Frontal cortex (tissue), 4 donors: ENCODE results near the gene PGK1. TPM values are rescaled to one million over a fixed set of nuclear protein-coding genes. Genes with fewer than 3 reads are reported as not detected.
"Not testable (repeated sequence)": the region's sequence is repeated elsewhere in the genome, so short reads cannot be mapped to it uniquely, and the experiment has no call there.

Experiments used
- DNase-seq, 2 donors: peaks; one replicate each; pipeline ENCODE4 v3.0.0; 2012; ENCODE audit warnings: low spot score in 2 of 2
- FAIRE-seq: peaks from 2 replicates; lab custom pipeline; 2012; peaks lifted over from hg19 to GRCh38; lab: Jason Lieb, UNC
- total RNA-seq: library from RNA; depleted of rRNA; stranded (reverse); fragments of >200 nt; gene quantifications from one replicate; pipeline ENCODE4 v1.2.3, GENCODE V29; 2014
- donor health status: control.
- donor health status: control.
- donor health status: control.

PGK1 gene
- total RNA-seq, 1 donor from 2014 or later = 91.3 TPM

- DNase-seq (no peak), FAIRE-seq (no peak)
These were observed 7.3 kb downstream of the PGK1 start for GRCh38 chrX:78111140-78111931.

- DNase-seq (no peak), FAIRE-seq (no peak)
These were observed 12.3 kb downstream of the PGK1 start for GRCh38 chrX:78116365-78116764.

- no peak for FAIRE-seq
- no peak for DNase-seq
These were observed 12.7 kb downstream of the PGK1 start for GRCh38 chrX:78116766-78117165.

- no peak for FAIRE-seq
These were observed 14.6 kb downstream of the PGK1 start for GRCh38 chrX:78118628-78119027.

GRCh38 chrX:78119521-78120227 is 15.6 kb downstream of the PGK1 start:
- FAIRE-seq (no peak), DNase-seq (no peak)

More at GRCh38 chrX:78118628-78119027, 14.6 kb downstream of the PGK1 start:
- no peak for DNase-seq

- no peak for FAIRE-seq
- no peak for DNase-seq
These were observed 19.1 kb downstream of the PGK1 start for GRCh38 chrX:78123190-78123589.

- FAIRE-seq (no peak), DNase-seq (no peak)
These were observed 20.3 kb downstream of the PGK1 start for GRCh38 chrX:78124307-78124706.

GRCh38 chrX:78125148-78125547 is 21.1 kb downstream of the PGK1 start:
- DNase-seq = no peak
- no peak for FAIRE-seq

- DNase-seq, FAIRE-seq: not testable (repeated sequence)
These were observed 21.7 kb downstream of the PGK1 start for GRCh38 chrX:78125781-78126180.

GRCh38 chrX:78129714-78130113 is 25.7 kb downstream of the PGK1 start:
- DNase-seq (no peak), FAIRE-seq (no peak)

- DNase-seq = no peak
- FAIRE-seq = no peak
These were observed 26.3 kb downstream of the PGK1 start for GRCh38 chrX:78130396-78130795.

GRCh38 chrX:78131117-78131516 is 27.1 kb downstream of the PGK1 start:
- DNase-seq = no peak
- no peak for FAIRE-seq

GRCh38 chrX:78133238-78133960 is 29.4 kb downstream of the PGK1 start:
- DNase-seq = no peak
- no peak for FAIRE-seq

- DNase-seq = peak; percentile 43 to 78
- no peak for FAIRE-seq
These were observed 35.4 kb downstream of the PGK1 start, which contains the start of gene TAF9B for GRCh38 chrX:78139160-78140123. Gene TAF9B (minus strand): TSS chrX:78139650. CDS start chrX:78139611, 39 bp downstream.

- DNase-seq (no peak), FAIRE-seq (no peak)
These were observed 36.2 kb downstream of the PGK1 start for GRCh38 chrX:78140206-78140605.

- FAIRE-seq, DNase-seq: not testable (repeated sequence)
These were observed 43.0 kb downstream of the PGK1 start for GRCh38 chrX:78147002-78147540.

GRCh38 chrX:78157373-78157772 is 53.3 kb downstream of the PGK1 start:
- DNase-seq, FAIRE-seq: not testable (repeated sequence)

- DNase-seq, FAIRE-seq: not testable (repeated sequence)
These were observed 53.8 kb downstream of the PGK1 start for GRCh38 chrX:78157846-78158245.

GRCh38 chrX:78160711-78161110 is 56.7 kb downstream of the PGK1 start:
- DNase-seq, FAIRE-seq: not testable (repeated sequence)
